Measurements from ENCODE around the gene PUSL1. TPM values are rescaled to one million over a fixed set of nuclear protein-coding genes. Genes with fewer than 3 reads are reported as not detected.
A peak's percentile ranks its signal among the peaks of the same experiment; 100 is the strongest.

Gene PUSL1
- total and polyA plus RNA-seq, 2 of the 13 experiments (the other 11 are each of a cell fraction or from before 2014, with no cell fraction given) = 8.3 to 22.2 TPM

GRCh38 chr1:1307923-1308755, at the start of gene PUSL1, which contains the start of gene ACAP3 (continued):
- TF ChIP-seq, protein P1, sequence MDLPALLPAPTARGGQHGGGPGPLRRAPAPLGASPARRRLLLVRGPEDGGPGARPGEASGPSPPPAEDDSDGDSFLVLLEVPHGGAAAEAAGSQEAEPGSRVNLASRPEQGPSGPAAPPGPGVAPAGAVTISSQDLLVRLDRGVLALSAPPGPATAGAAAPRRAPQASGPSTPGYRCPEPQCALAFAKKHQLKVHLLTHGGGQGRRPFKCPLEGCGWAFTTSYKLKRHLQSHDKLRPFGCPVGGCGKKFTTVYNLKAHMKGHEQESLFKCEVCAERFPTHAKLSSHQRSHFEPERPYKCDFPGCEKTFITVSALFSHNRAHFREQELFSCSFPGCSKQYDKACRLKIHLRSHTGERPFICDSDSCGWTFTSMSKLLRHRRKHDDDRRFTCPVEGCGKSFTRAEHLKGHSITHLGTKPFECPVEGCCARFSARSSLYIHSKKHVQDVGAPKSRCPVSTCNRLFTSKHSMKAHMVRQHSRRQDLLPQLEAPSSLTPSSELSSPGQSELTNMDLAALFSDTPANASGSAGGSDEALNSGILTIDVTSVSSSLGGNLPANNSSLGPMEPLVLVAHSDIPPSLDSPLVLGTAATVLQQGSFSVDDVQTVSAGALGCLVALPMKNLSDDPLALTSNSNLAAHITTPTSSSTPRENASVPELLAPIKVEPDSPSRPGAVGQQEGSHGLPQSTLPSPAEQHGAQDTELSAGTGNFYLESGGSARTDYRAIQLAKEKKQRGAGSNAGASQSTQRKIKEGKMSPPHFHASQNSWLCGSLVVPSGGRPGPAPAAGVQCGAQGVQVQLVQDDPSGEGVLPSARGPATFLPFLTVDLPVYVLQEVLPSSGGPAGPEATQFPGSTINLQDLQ (CRISPR knock-in tag; IDR thresholded peaks at IDR 0.05) = 0 out of 2 replicates have a peak, but pooled peaks have one; percentile 64
- TF ChIP-seq FOXA1 (IDR thresholded peaks at IDR 0.05) = no peak
- 0 out of 2 replicates have a peak, but pooled peaks have one; percentile 30 for TF ChIP-seq FOXA1 (CRISPR knock-in tag; IDR thresholded peaks at IDR 0.05)
- 0 out of 2 replicates have a peak, but pooled peaks have one; percentile 27 for TF ChIP-seq ZNF766 (CRISPR knock-in tag; IDR thresholded peaks at IDR 0.05; ENCODE audit: borderline replicate concordance)
- TF ChIP-seq MAF1 (CRISPR knock-in tag; IDR thresholded peaks at IDR 0.05; ENCODE audit: borderline replicate concordance) = no peak; the same call in 1 of the 2 replicates
- no peak for TF ChIP-seq CCDC6 (CRISPR knock-in tag; IDR thresholded peaks at IDR 0.05)
- TF ChIP-seq UBTF (CRISPR knock-in tag; IDR thresholded peaks at IDR 0.05) = peak; percentile 32
- TF ChIP-seq CEBPG (CRISPR knock-in tag; IDR thresholded peaks at IDR 0.05) = peak; percentile 93
- TF ChIP-seq ELF1 (CRISPR knock-in tag; IDR thresholded peaks at IDR 0.05) = peak; percentile 75
- TF ChIP-seq TGIF2 (CRISPR knock-in tag; IDR thresholded peaks at IDR 0.05) = peak; percentile 99
- TF ChIP-seq PHF21A (CRISPR knock-in tag; IDR thresholded peaks at IDR 0.05) = peak; percentile 80
- TF ChIP-seq NPAS2 (CRISPR knock-in tag; IDR thresholded peaks at IDR 0.05; ENCODE audit: borderline replicate concordance) = no peak
- TF ChIP-seq PAXIP1 (CRISPR knock-in tag; conservative IDR thresholded peaks at IDR 0.05) = peak; percentile 47
- no peak for TF ChIP-seq TCF12 (IDR thresholded peaks at IDR 0.05)
- no peak for TF ChIP-seq TCF12 (CRISPR knock-in tag; IDR thresholded peaks at IDR 0.05)
- no peak for TF ChIP-seq MLLT10 (CRISPR knock-in tag; IDR thresholded peaks at IDR 0.05)
- TF ChIP-seq, protein P2, sequence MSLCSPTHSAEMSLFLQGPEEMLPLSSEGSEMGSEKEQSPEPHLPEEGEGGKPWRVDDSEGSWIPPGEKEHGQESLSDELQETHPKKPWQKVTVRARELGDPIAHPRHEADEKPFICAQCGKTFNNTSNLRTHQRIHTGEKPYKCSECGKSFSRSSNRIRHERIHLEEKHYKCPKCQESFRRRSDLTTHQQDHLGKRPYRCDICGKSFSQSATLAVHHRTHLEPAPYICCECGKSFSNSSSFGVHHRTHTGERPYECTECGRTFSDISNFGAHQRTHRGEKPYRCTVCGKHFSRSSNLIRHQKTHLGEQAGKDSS (CRISPR knock-in tag; IDR thresholded peaks at IDR 0.05; ENCODE audit: borderline replicate concordance, low read depth) = peak; percentile 50; the same call in 1 of the 2 replicates
- no peak for TF ChIP-seq ZNF101 (CRISPR knock-in tag; IDR thresholded peaks at IDR 0.05; ENCODE audit: borderline replicate concordance, low read depth)
- TF ChIP-seq, protein P3, sequence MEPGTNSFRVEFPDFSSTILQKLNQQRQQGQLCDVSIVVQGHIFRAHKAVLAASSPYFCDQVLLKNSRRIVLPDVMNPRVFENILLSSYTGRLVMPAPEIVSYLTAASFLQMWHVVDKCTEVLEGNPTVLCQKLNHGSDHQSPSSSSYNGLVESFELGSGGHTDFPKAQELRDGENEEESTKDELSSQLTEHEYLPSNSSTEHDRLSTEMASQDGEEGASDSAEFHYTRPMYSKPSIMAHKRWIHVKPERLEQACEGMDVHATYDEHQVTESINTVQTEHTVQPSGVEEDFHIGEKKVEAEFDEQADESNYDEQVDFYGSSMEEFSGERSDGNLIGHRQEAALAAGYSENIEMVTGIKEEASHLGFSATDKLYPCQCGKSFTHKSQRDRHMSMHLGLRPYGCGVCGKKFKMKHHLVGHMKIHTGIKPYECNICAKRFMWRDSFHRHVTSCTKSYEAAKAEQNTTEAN (CRISPR knock-in tag; conservative IDR thresholded peaks at IDR 0.05) = 0 out of 2 replicates have a peak, but pooled peaks have one; percentile 43

Measured in HepG2 (cell line).